DOHH2 (cell line): Measurements from ENCODE around the gene PTTG1.

Source experiments
- H3F3A ChIP-seq: fragments of 200-600 bp; sonication (generic), shearing (Covaris generic); 2 replicates; pipeline ENCODE4 v1.6.0; 2016; ENCODE audit warnings: antibody characterized with exemption, mild to moderate bottlenecking; ENCODE audit not compliant: control insufficient read depth, insufficient read depth
- H3K27ac ChIP-seq: fragments of 200-600 bp; sonication (generic); 2 replicates; pipeline ENCODE4 v1.5.1; 2014; ENCODE audit warnings: low read depth, mild to moderate bottlenecking, low read length, moderate library complexity
- H3K27me3 ChIP-seq: fragments of 200-600 bp; sonication (generic); 2 replicates; pipeline ENCODE4 v1.6.1; 2014; ENCODE audit warnings: mild to moderate bottlenecking, low read length, mixed read lengths; ENCODE audit not compliant: control insufficient read depth
- H3K36me3 ChIP-seq: fragments of 200-600 bp; sonication (generic); 2 replicates; pipeline ENCODE4 v1.6.1; 2014; ENCODE audit warnings: mild to moderate bottlenecking, low read length, moderate library complexity, mixed read lengths; ENCODE audit not compliant: control insufficient read depth
- H3K4me1 ChIP-seq: fragments of 200-600 bp; sonication (generic); 2 replicates; pipeline ENCODE4 v1.6.1; 2014; ENCODE audit warnings: mild to moderate bottlenecking, low read length, mixed read lengths; ENCODE audit not compliant: control insufficient read depth
- H3K4me2 ChIP-seq: fragments of 200-600 bp; sonication (generic); 2 replicates; pipeline ENCODE4 v1.6.0; 2014; ENCODE audit warnings: mild to moderate bottlenecking, low read length, moderate library complexity
- H3K4me3 ChIP-seq: fragments of 200-600 bp; sonication (generic); 2 replicates; pipeline ENCODE4 v1.5.1; 2014; ENCODE audit warnings: mild to moderate bottlenecking, low read length, mixed read lengths
- H3K79me2 ChIP-seq: fragments of 200-600 bp; sonication (generic); 2 replicates; pipeline ENCODE4 v1.6.1; 2014; ENCODE audit warnings: mild to moderate bottlenecking, low read length, mixed read lengths; ENCODE audit not compliant: control insufficient read depth
- H3K9me2 ChIP-seq: fragments of 200-600 bp; sonication (generic); replicated peaks from 2 replicates; pipeline ENCODE4 v1.6.1; 2014; ENCODE audit warnings: mild to moderate bottlenecking, low read length, mixed read lengths; ENCODE audit not compliant: control insufficient read depth
- H3K9me3 ChIP-seq: fragments of 200-600 bp; sonication (generic); 2 replicates; pipeline ENCODE4 v1.6.1; 2014; ENCODE audit warnings: antibody characterized with exemption, low read length, mixed read lengths; ENCODE audit not compliant: control insufficient read depth, insufficient read depth
- H4K20me1 ChIP-seq: fragments of 200-600 bp; sonication (generic); 2 replicates; pipeline ENCODE4 v1.6.0; 2014; ENCODE audit warnings: low read depth, mild to moderate bottlenecking, antibody characterized with exemption, low read length, moderate library complexity; ENCODE audit not compliant: control insufficient read depth, insufficient read depth
- CTCF ChIP-seq: fragments of 200-600 bp; sonication (generic); IDR thresholded peaks from one replicate; pipeline ENCODE4 v1.5.1; 2014; ENCODE audit warnings: antibody characterized with exemption, mild to moderate bottlenecking, low read depth, low read length; ENCODE audit not compliant: poor library complexity, severe bottlenecking
- EZH2phosphoT487 ChIP-seq: fragments of 200-600 bp; sonication (generic); IDR thresholded peaks from 2 replicates; pipeline ENCODE4 v1.6.1; 2017; ENCODE audit warnings: borderline replicate concordance, mild to moderate bottlenecking, antibody characterized with exemption, low read length, moderate library complexity, mixed read lengths

Gene PTTG1

GRCh38 chr5:160470437-160471361 is 49.0 kb downstream of the PTTG1 start:
- H4K20me1 ChIP-seq, result peaks cover 8% of the 10 kb centered on the region; the same call in 1 of the 2 replicates
- H3K4me1 ChIP-seq, result peaks cover 58% of the 10 kb centered on the region
- peak overlapping the region; percentile 75 for H3K4me2 ChIP-seq
- H3K4me3 ChIP-seq, result peak overlapping the region; percentile 79
- peaks cover 76% of the 10 kb centered on the region for H3K79me2 ChIP-seq
- peaks cover 53% of the 10 kb centered on the region for H3K36me3 ChIP-seq
- peaks cover 10% of the 10 kb centered on the region for H3F3A ChIP-seq
- H3K9me2 ChIP-seq, result no peaks in the 10 kb centered on the region
- H3K27ac ChIP-seq, result peak overlapping the region; percentile 33
- H3K27me3 ChIP-seq, result no peaks in the 10 kb centered on the region
- H3K9me3 ChIP-seq, result no peaks in the 10 kb centered on the region
- TF ChIP-seq CTCF, result no peak
- TF ChIP-seq EZH2phosphoT487, result no peak

- TF ChIP-seq CTCF (no peak), EZH2phosphoT487 (no peak)
- H3K4me1 ChIP-seq, result peaks cover 50% of the 10 kb centered on the region
Observed at GRCh38 chr5:160471761-160472160, 50.1 kb downstream of the PTTG1 start.

GRCh38 chr5:160472482-160472881 is 50.8 kb downstream of the PTTG1 start:
- H3K79me2 ChIP-seq, result peaks cover 94% of the 10 kb centered on the region
- no peaks in the 10 kb centered on the region for H3K9me3 ChIP-seq
- H4K20me1 ChIP-seq, result peaks cover 8% of the 10 kb centered on the region
- H3K4me3 ChIP-seq, result no peak overlapping the region
- H3K36me3 ChIP-seq, result peaks cover 68% of the 10 kb centered on the region
- peak overlapping the region; percentile 75 for H3K4me2 ChIP-seq
- TF ChIP-seq CTCF (no peak), EZH2phosphoT487 (no peak)
- no peaks in the 10 kb centered on the region for H3K9me2 ChIP-seq
- H3K4me1 ChIP-seq, result peaks cover 47% of the 10 kb centered on the region
- no peaks in the 10 kb centered on the region for H3K27me3 ChIP-seq
- peaks cover 4% of the 10 kb centered on the region for H3F3A ChIP-seq
- no peak overlapping the region for H3K27ac ChIP-seq

More at GRCh38 chr5:160471761-160472160, 50.1 kb downstream of the PTTG1 start:
- Histone ChIP-seq H4K20me1 (peaks cover 8% of the 10 kb centered on the region), H3K4me2 (peak overlapping the region; percentile 75), H3K36me3 (peaks cover 61% of the 10 kb centered on the region), H3K79me2 (peaks cover 86% of the 10 kb centered on the region), H3K9me2 (no peaks in the 10 kb centered on the region), H3F3A (peaks cover 10% of the 10 kb centered on the region), H3K9me3 (no peaks in the 10 kb centered on the region), H3K4me3 (peak overlapping the region; percentile 79), H3K27ac (no peak overlapping the region), H3K27me3 (no peaks in the 10 kb centered on the region)
